ENCODE data around the gene DGKB. TPM values are rescaled to one million over a fixed set of nuclear protein-coding genes. Genes with fewer than 3 reads are reported as not detected.

The DGKB gene
- polyA plus RNA-seq, 1 donor = 1.3 TPM

DNA sequence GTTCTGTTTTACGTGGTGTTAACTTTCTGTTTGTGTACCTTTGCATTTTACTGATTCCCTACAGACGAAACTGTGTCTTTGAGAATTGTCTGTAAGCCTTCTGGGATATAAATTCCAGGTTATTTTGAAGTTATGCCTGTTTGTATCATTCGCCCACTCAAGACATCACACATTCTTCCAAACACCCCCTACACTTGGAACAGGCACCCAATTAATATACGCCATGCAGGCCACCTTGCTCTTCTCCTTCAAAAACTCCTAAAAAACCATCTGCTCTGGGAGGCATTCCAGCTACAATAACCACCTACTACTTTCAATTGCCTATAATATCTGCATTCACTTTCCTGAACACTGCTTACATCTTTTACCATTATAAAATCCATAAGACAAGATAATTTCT lies 453.3 kb downstream of the DGKB start:
- no CpG with 5 or more reads among the region's 4 CpGs for WGBS (ENCODE audit: insufficient coverage, low lambda C conversion rate)
- no peaks in the 10 kb centered on the region for H3K27me3 ChIP-seq (ENCODE audit: control insufficient read depth, insufficient read depth, low read length)

GRCh38 chr7:14446829-14447228 lies 455.7 kb downstream of the DGKB start:
- Histone ChIP-seq H3K4me3 (ENCODE audit: low read length) (no peak overlapping the region), H3K4me1 (ENCODE audit: control insufficient read depth, insufficient read depth, low read length) (peaks cover 4% of the 10 kb centered on the region), H3K36me3 (ENCODE audit: control insufficient read depth, insufficient read depth, low read length) (no peaks in the 10 kb centered on the region), H3K27me3 (ENCODE audit: control insufficient read depth, insufficient read depth, low read length) (no peaks in the 10 kb centered on the region), H3K27ac (ENCODE audit: low read length) (peak overlapping the region; percentile 57), H3K9me3 (ENCODE audit: control insufficient read depth, low read depth, low read length) (no peaks in the 10 kb centered on the region)
- no CpG with 5 or more reads among the region's 3 CpGs for WGBS (ENCODE audit: insufficient coverage, low lambda C conversion rate)
- no peak for DNase-seq

More for the DNA sequence above, 453.3 kb downstream of the DGKB start:
- peaks cover 4% of the 10 kb centered on the region for H3K4me1 ChIP-seq (ENCODE audit: control insufficient read depth, insufficient read depth, low read length)
- H3K36me3 ChIP-seq (ENCODE audit: control insufficient read depth, insufficient read depth, low read length) = no peaks in the 10 kb centered on the region
- no peak for DNase-seq
- H3K27ac ChIP-seq (ENCODE audit: low read length) = no peak overlapping the region
- H3K4me3 ChIP-seq (ENCODE audit: low read length) = no peak overlapping the region
- no peaks in the 10 kb centered on the region for H3K9me3 ChIP-seq (ENCODE audit: control insufficient read depth, low read depth, low read length)

DNA sequence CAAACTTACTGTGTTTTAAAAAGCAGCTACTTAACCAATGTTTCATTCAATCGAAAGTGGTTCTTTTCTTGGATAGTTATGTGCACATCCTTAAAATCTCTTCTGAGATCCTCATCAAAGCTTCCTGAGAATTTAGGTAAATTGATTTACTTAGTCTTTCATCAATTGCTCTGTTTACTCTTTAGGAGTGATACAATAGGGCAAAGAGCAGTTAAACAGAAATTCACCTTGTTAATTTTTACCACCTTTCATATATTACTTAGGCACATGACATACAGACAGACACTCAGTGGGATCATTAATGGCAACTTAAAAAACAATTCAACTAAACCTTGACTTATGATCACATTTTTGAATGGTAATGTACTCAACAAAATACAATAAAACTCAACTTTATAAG lies 456.3 kb downstream of the DGKB start:
- Histone ChIP-seq H3K27ac (ENCODE audit: low read length) (peak overlapping the region; percentile 57), H3K4me1 (ENCODE audit: control insufficient read depth, insufficient read depth, low read length) (peaks cover 4% of the 10 kb centered on the region), H3K36me3 (ENCODE audit: control insufficient read depth, insufficient read depth, low read length) (no peaks in the 10 kb centered on the region), H3K9me3 (ENCODE audit: control insufficient read depth, low read depth, low read length) (no peaks in the 10 kb centered on the region), H3K27me3 (ENCODE audit: control insufficient read depth, insufficient read depth, low read length) (no peaks in the 10 kb centered on the region), H3K4me3 (ENCODE audit: low read length) (no peak overlapping the region)
- 43% methylated on average over 1 of the region's 1 CpG for WGBS (ENCODE audit: insufficient coverage, low lambda C conversion rate)
- DNase-seq = peak in 1 of 2 donors; percentile 53

DNA sequence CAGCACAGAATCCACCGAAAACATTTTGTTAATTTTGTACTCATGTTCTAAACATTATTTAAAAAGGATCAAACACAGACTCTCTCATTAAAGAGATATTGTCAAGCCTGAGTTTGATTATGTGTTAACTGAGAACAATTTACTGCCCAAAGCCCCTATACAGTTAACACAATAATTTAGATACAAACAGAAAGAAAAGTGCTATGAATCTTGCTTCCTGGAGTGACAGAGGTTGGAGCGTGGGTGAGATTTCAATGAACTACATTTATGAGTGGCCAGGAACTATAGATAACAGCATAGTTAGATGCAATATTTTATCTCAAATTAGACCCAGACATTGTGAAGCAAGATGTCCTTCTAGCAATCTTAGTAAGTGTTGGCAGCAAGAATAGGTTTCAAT lies 464.2 kb downstream of the DGKB start:
- no peak for DNase-seq
- no peak overlapping the region for H3K27ac ChIP-seq (ENCODE audit: low read length)
- WGBS (ENCODE audit: insufficient coverage, low lambda C conversion rate) = 100% methylated on average over 1 of the region's 2 CpGs
- no peaks in the 10 kb centered on the region for H3K27me3 ChIP-seq (ENCODE audit: control insufficient read depth, insufficient read depth, low read length)
- no peaks in the 10 kb centered on the region for H3K9me3 ChIP-seq (ENCODE audit: control insufficient read depth, low read depth, low read length)
- H3K4me1 ChIP-seq (ENCODE audit: control insufficient read depth, insufficient read depth, low read length) = no peaks in the 10 kb centered on the region
- H3K4me3 ChIP-seq (ENCODE audit: low read length) = no peak overlapping the region
- no peaks in the 10 kb centered on the region for H3K36me3 ChIP-seq (ENCODE audit: control insufficient read depth, insufficient read depth, low read length)

- Histone ChIP-seq H3K4me1 (ENCODE audit: control insufficient read depth, insufficient read depth, low read length) (no peaks in the 10 kb centered on the region), H3K4me3 (ENCODE audit: low read length) (no peak overlapping the region), H3K9me3 (ENCODE audit: control insufficient read depth, low read depth, low read length) (no peaks in the 10 kb centered on the region), H3K27ac (ENCODE audit: low read length) (no peak overlapping the region), H3K27me3 (ENCODE audit: control insufficient read depth, insufficient read depth, low read length) (no peaks in the 10 kb centered on the region), H3K36me3 (ENCODE audit: control insufficient read depth, insufficient read depth, low read length) (no peaks in the 10 kb centered on the region)
- no CpG with 5 or more reads among the region's 2 CpGs for WGBS (ENCODE audit: insufficient coverage, low lambda C conversion rate)
- no peak for DNase-seq
Observed at GRCh38 chr7:14436878-14437277, 465.7 kb downstream of the DGKB start.

DNA sequence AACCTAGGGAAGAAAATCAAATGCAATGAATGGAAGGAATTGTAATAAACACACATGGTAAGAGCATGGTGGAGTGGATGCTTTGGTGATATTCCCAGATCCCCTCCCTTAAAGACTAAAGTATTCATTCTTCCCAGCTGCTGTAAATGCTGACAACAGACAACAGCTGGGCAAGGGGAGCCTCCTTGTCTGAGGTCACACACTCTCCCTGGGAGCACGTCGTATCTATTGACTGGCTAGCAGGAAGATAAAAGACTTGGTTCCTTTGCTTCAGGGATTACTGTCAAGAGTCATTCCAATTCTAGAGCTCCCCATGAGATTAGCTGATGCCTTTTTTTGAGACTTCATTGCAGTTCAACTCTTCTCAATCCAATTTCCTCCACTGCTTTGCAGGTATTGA lies 469.6 kb downstream of the DGKB start:
- Histone ChIP-seq H3K4me3 (ENCODE audit: low read length) (no peak overlapping the region), H3K9me3 (ENCODE audit: control insufficient read depth, low read depth, low read length) (no peaks in the 10 kb centered on the region), H3K4me1 (ENCODE audit: control insufficient read depth, insufficient read depth, low read length) (no peaks in the 10 kb centered on the region), H3K27me3 (ENCODE audit: control insufficient read depth, insufficient read depth, low read length) (no peaks in the 10 kb centered on the region), H3K27ac (ENCODE audit: low read length) (no peak overlapping the region), H3K36me3 (ENCODE audit: control insufficient read depth, insufficient read depth, low read length) (no peaks in the 10 kb centered on the region)
- no CpG with 5 or more reads among the region's 2 CpGs for WGBS (ENCODE audit: insufficient coverage, low lambda C conversion rate)
- no peak for DNase-seq

- Histone ChIP-seq H3K27me3 (ENCODE audit: control insufficient read depth, insufficient read depth, low read length) (no peaks in the 10 kb centered on the region), H3K4me3 (ENCODE audit: low read length) (no peak overlapping the region), H3K4me1 (ENCODE audit: control insufficient read depth, insufficient read depth, low read length) (no peaks in the 10 kb centered on the region), H3K36me3 (ENCODE audit: control insufficient read depth, insufficient read depth, low read length) (no peaks in the 10 kb centered on the region), H3K9me3 (ENCODE audit: control insufficient read depth, low read depth, low read length) (peaks cover 3% of the 10 kb centered on the region), H3K27ac (ENCODE audit: low read length) (no peak overlapping the region)
- DNase-seq = no peak
- 100% methylated on average over 1 of the region's 3 CpGs for WGBS (ENCODE audit: insufficient coverage, low lambda C conversion rate)
Observed at GRCh38 chr7:14430926-14431325, 471.6 kb downstream of the DGKB start.

DNA sequence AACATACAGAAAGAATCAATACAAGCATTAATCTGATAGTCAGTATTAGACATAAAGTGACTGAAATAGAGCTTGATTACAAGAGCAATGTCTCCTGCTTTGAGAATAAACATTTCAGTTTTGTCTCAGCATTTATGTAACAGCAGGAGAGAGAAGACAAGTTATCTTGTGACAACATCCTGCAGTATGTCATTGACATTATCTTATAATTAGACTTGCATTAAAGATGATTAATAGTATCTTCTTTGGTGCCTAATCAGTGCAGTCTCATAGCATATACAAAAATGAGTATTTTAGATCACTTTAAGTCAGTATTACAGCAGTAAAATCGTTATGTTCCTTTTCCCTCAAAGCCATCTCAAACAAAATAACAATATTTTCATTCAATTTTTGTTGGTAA lies 477.0 kb downstream of the DGKB start:
- H3K36me3 ChIP-seq (ENCODE audit: control insufficient read depth, insufficient read depth, low read length) = no peaks in the 10 kb centered on the region
- DNase-seq = no peak

DNA sequence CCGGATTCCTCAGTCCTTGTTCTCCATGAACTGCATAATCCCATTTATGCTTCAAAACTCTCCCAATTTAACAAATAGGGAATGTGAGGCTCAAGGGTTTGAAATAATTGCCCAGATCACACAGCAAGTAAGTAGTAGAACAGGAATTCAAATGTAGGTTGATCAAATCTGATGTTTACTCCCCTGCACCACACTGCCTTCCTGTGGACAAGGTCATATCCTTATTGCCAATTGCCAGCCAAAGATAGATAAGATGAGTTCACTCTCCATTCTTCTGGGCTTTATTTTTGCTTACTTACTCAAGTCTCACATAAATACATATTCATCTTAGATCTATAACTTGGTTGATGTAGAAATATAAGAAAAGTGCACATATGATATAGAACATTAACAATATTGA lies 477.9 kb downstream of the DGKB start:
- Histone ChIP-seq H3K27ac (ENCODE audit: low read length) (no peak overlapping the region), H3K36me3 (ENCODE audit: control insufficient read depth, insufficient read depth, low read length) (no peaks in the 10 kb centered on the region), H3K4me3 (ENCODE audit: low read length) (no peak overlapping the region), H3K27me3 (ENCODE audit: control insufficient read depth, insufficient read depth, low read length) (no peaks in the 10 kb centered on the region), H3K4me1 (ENCODE audit: control insufficient read depth, insufficient read depth, low read length) (no peaks in the 10 kb centered on the region), H3K9me3 (ENCODE audit: control insufficient read depth, low read depth, low read length) (peaks cover 3% of the 10 kb centered on the region)
- DNase-seq = no peak
- WGBS (ENCODE audit: insufficient coverage, low lambda C conversion rate) = no CpG with 5 or more reads among the region's 1 CpG

More for the DNA sequence above, 477.0 kb downstream of the DGKB start:
- H3K4me1 ChIP-seq (ENCODE audit: control insufficient read depth, insufficient read depth, low read length) = no peaks in the 10 kb centered on the region
- H3K27me3 ChIP-seq (ENCODE audit: control insufficient read depth, insufficient read depth, low read length) = no peaks in the 10 kb centered on the region
- no peak overlapping the region for H3K4me3 ChIP-seq (ENCODE audit: low read length)
- 60% methylated on average over 1 of the region's 1 CpG for WGBS (ENCODE audit: insufficient coverage, low lambda C conversion rate)
- H3K27ac ChIP-seq (ENCODE audit: low read length) = no peak overlapping the region
- peaks cover 3% of the 10 kb centered on the region for H3K9me3 ChIP-seq (ENCODE audit: control insufficient read depth, low read depth, low read length)

- no peaks in the 10 kb centered on the region for H3K27me3 ChIP-seq (ENCODE audit: control insufficient read depth, insufficient read depth, low read length)
- no peaks in the 10 kb centered on the region for H3K36me3 ChIP-seq (ENCODE audit: control insufficient read depth, insufficient read depth, low read length)
- H3K27ac ChIP-seq (ENCODE audit: low read length) = no peak overlapping the region
- no peaks in the 10 kb centered on the region for H3K9me3 ChIP-seq (ENCODE audit: control insufficient read depth, low read depth, low read length)
- no CpG with 5 or more reads among the region's 5 CpGs for WGBS (ENCODE audit: insufficient coverage, low lambda C conversion rate)
- H3K4me3 ChIP-seq (ENCODE audit: low read length) = no peak overlapping the region
- no peaks in the 10 kb centered on the region for H3K4me1 ChIP-seq (ENCODE audit: control insufficient read depth, insufficient read depth, low read length)
- no peak for DNase-seq
Observed at GRCh38 chr7:14420768-14421167, 481.8 kb downstream of the DGKB start.

- H3K27me3 ChIP-seq (ENCODE audit: control insufficient read depth, insufficient read depth, low read length) = no peaks in the 10 kb centered on the region
- H3K36me3 ChIP-seq (ENCODE audit: control insufficient read depth, insufficient read depth, low read length) = no peaks in the 10 kb centered on the region
- WGBS (ENCODE audit: insufficient coverage, low lambda C conversion rate) = 20% methylated on average over 2 of the region's 2 CpGs
- no peaks in the 10 kb centered on the region for H3K4me1 ChIP-seq (ENCODE audit: control insufficient read depth, insufficient read depth, low read length)
- peak overlapping the region; percentile 61 for H3K27ac ChIP-seq (ENCODE audit: low read length)
- no peaks in the 10 kb centered on the region for H3K9me3 ChIP-seq (ENCODE audit: control insufficient read depth, low read depth, low read length)
- peak; percentile 58 to 81 for DNase-seq
- no peak overlapping the region for H3K4me3 ChIP-seq (ENCODE audit: low read length)
Observed at GRCh38 chr7:14419531-14419930, 483.0 kb downstream of the DGKB start.

All from large intestine (tissue), 3 donors.